Endodermal cell (in vitro differentiated cells): ENCODE results near the gene PRICKLE2. TPM values are rescaled to one million over a fixed set of nuclear protein-coding genes. Genes with fewer than 3 reads are reported as not detected.

Experiments
- DNase-seq: peaks from one replicate; pipeline ENCODE4 v3.0.0-alpha.2; 2017
- H3K27ac ChIP-seq: 2 replicates; pipeline ENCODE4 v1.5.1; 2013; ENCODE audit warnings: mild to moderate bottlenecking, low read depth, low read length, moderate library complexity
- H3K27me3 ChIP-seq: 2 replicates; pipeline ENCODE4 v1.6.1; 2013; ENCODE audit warnings: mild to moderate bottlenecking, low read length, moderate library complexity; ENCODE audit not compliant: insufficient read depth, control insufficient read depth, poor library complexity, severe bottlenecking
- H3K36me3 ChIP-seq: 2 replicates; pipeline ENCODE4 v1.7.0; 2013; ENCODE audit warnings: mild to moderate bottlenecking, low read length, moderate library complexity; ENCODE audit not compliant: control insufficient read depth, insufficient read depth
- H3K4me1 ChIP-seq: one replicate; pipeline ENCODE4 v1.7.0; 2013; ENCODE audit warnings: low read length; ENCODE audit not compliant: control insufficient read depth, insufficient read depth
- H3K4me3 ChIP-seq: 2 replicates; pipeline ENCODE4 v1.5.1; 2013; ENCODE audit warnings: mild to moderate bottlenecking, low read length, moderate library complexity
- H3K9ac ChIP-seq: 2 replicates; pipeline ENCODE4 v1.6.1; 2013; ENCODE audit warnings: mild to moderate bottlenecking, low read length, moderate library complexity; ENCODE audit not compliant: poor library complexity, severe bottlenecking; ENCODE audit errors: extremely low read depth
- H3K9me3 ChIP-seq: 2 replicates; pipeline ENCODE4 v1.6.1; 2013; ENCODE audit warnings: mild to moderate bottlenecking, low read length, moderate library complexity; ENCODE audit not compliant: control insufficient read depth
- H3K27ac Mint-ChIP-seq: 2 replicates; pipeline ENCODE4 v1.8.0; 2020; ENCODE audit warnings: mixed read lengths
- H3K27me3 Mint-ChIP-seq: 2 replicates; pipeline ENCODE4 v1.8.0; 2021; ENCODE audit warnings: mild to moderate bottlenecking, mixed read lengths; ENCODE audit not compliant: insufficient read depth
- H3K36me3 Mint-ChIP-seq: 2 replicates; pipeline ENCODE4 v1.8.0; 2020; ENCODE audit warnings: low read depth, mixed read lengths
- H3K4me1 Mint-ChIP-seq: 2 replicates; pipeline ENCODE4 v1.8.0; 2020; ENCODE audit warnings: mixed read lengths
- H3K4me3 Mint-ChIP-seq: 2 replicates; pipeline ENCODE4 v1.8.0; 2020; ENCODE audit warnings: mild to moderate bottlenecking, moderate library complexity, mixed read lengths
- H3K9me3 Mint-ChIP-seq: 2 replicates; pipeline ENCODE4 v1.8.0; 2020; ENCODE audit warnings: mild to moderate bottlenecking, mixed read lengths
- CTCF ChIP-seq: fragments of 200-600 bp; sonication (generic); conservative IDR thresholded peaks from 2 replicates; pipeline ENCODE4 v1.5.0; 2021; ENCODE audit warnings: antibody characterized with exemption, mild to moderate bottlenecking
- WGBS, 2 experiments: methylation state at CpG; one replicate each; pipeline versions ENCODE4 v1.1.5 to v1.1.7; 2013; ENCODE audit warnings: missing lambda C conversion rate in 2 of 2, mixed read lengths in 1 of 2; ENCODE audit not compliant: insufficient coverage in 1 of 2, insufficient read length in 1 of 2; 5-methylcytosine and 5-hydroxymethylcytosine counted together
- total RNA-seq, 2 donors: library from RNA; stranded (reverse); fragmentation: NEBNext Ultra II Directional in 1 of 2; extraction: Animal tissue kit (Norgen Biotek cat#: 25700) in 1 of 2; gene quantifications; 2 replicates in 1 of 2; 3 replicates in 1 of 2; pipeline ENCODE4 v1.2.1, GENCODE V29; 2021

PRICKLE2 gene
- total RNA-seq, 2 donors from 2014 or later, result 8.5 to 10.4 TPM

GRCh38 chr3:64088408-64089205 lies 136.7 kb downstream of the PRICKLE2 start:
- peak overlapping the region; percentile 83 for H3K27ac Mint-ChIP-seq
- H3K27ac ChIP-seq, result no peak overlapping the region
- WGBS, 2 experiments, result 64% methylated on average over 1 of the region's 1 CpG; no CpG with 5 or more reads in 1 of the 2 experiments

GRCh38 chr3:64086479-64087252 lies 138.6 kb downstream of the PRICKLE2 start:
- peaks cover 9% of the 10 kb centered on the region for H3K9me3 ChIP-seq
- no peak overlapping the region for H3K4me3 ChIP-seq
- peaks cover 9% of the 10 kb centered on the region for H3K4me1 ChIP-seq
- no peaks in the 10 kb centered on the region for H3K9me3 Mint-ChIP-seq
- WGBS, 2 experiments, result 78% methylated on average over 5 of the region's 5 CpGs
- H3K4me1 Mint-ChIP-seq, result peaks cover 57% of the 10 kb centered on the region
- H3K9ac ChIP-seq, result no peak overlapping the region
- no peaks in the 10 kb centered on the region for H3K36me3 Mint-ChIP-seq
- peak overlapping the region; percentile 32 for H3K27ac ChIP-seq
- H3K27me3 Mint-ChIP-seq, result no peaks in the 10 kb centered on the region
- no peak overlapping the region for H3K4me3 Mint-ChIP-seq
- no peaks in the 10 kb centered on the region for H3K27me3 ChIP-seq
- peak overlapping the region; percentile 0 for H3K27ac Mint-ChIP-seq
- no peak for DNase-seq
- no peaks in the 10 kb centered on the region for H3K36me3 ChIP-seq
- TF ChIP-seq CTCF, result no peak

More at GRCh38 chr3:64088408-64089205, 136.7 kb downstream of the PRICKLE2 start:
- H3K4me3 ChIP-seq, result peak overlapping the region; percentile 7
- no peaks in the 10 kb centered on the region for H3K36me3 ChIP-seq
- Mint-ChIP-seq H3K36me3 (no peaks in the 10 kb centered on the region), H3K9me3 (no peaks in the 10 kb centered on the region), H3K4me3 (no peak overlapping the region), H3K4me1 (peaks cover 52% of the 10 kb centered on the region), H3K27me3 (no peaks in the 10 kb centered on the region)
- no peaks in the 10 kb centered on the region for H3K27me3 ChIP-seq
- H3K4me1 ChIP-seq, result peaks cover 9% of the 10 kb centered on the region
- no peak for DNase-seq
- TF ChIP-seq CTCF, result no peak
- H3K9ac ChIP-seq, result no peak overlapping the region
- H3K9me3 ChIP-seq, result peaks cover 9% of the 10 kb centered on the region

GRCh38 chr3:64084640-64085039 lies 140.6 kb downstream of the PRICKLE2 start:
- peaks cover 9% of the 10 kb centered on the region for H3K4me1 ChIP-seq
- TF ChIP-seq CTCF, result no peak
- Mint-ChIP-seq H3K36me3 (no peaks in the 10 kb centered on the region), H3K4me3 (no peak overlapping the region), H3K9me3 (no peaks in the 10 kb centered on the region), H3K27ac (no peak overlapping the region), H3K4me1 (peaks cover 45% of the 10 kb centered on the region), H3K27me3 (peaks cover 6% of the 10 kb centered on the region)
- H3K9ac ChIP-seq, result no peak overlapping the region
- no peak overlapping the region for H3K27ac ChIP-seq
- H3K4me3 ChIP-seq, result no peak overlapping the region
- 97 to 100% methylated on average over 1 of the region's 1 CpG for WGBS, 2 experiments
- DNase-seq, result no peak
- peaks cover 9% of the 10 kb centered on the region for H3K9me3 ChIP-seq
- H3K36me3 ChIP-seq, result no peaks in the 10 kb centered on the region
- no peaks in the 10 kb centered on the region for H3K27me3 ChIP-seq
